Stimulated activated naive B cell treated with anti-CD40 and anti-IgM and Interleukin-4, amounts not matched to agents 10 μg/mL and 1 μg/mL and 100 μg/mL, for 72 hours (primary cell): Measurements from ENCODE around the gene STK33.
A peak's percentile ranks its signal among the peaks of the same experiment; 100 is the strongest.

Experiments used
- ATAC-seq, 2 donors: fragments of 150-1000 bp; cut with Tn5 transposase; replicated peaks; 2 replicates each; pipeline ENCODE4 v1.10.0; 2021; ENCODE audit warnings: moderate library complexity in 1 of 2
- DNase-seq: peaks from one replicate; pipeline ENCODE4 v3.0.0; 2021
- H3K27ac Mint-ChIP-seq: one replicate; pipeline ENCODE4 v1.8.0; 2022; ENCODE audit warnings: mild to moderate bottlenecking, mixed read lengths
- H3K27me3 Mint-ChIP-seq, 2 donors: one replicate each; pipeline ENCODE4 v1.8.0; 2022; ENCODE audit warnings: mixed read lengths in 2 of 2
- H3K36me3 Mint-ChIP-seq, 2 donors: one replicate each; pipeline ENCODE4 v1.8.0; 2022; ENCODE audit warnings: mixed read lengths in 2 of 2, mild to moderate bottlenecking in 1 of 2
- H3K4me1 Mint-ChIP-seq, 2 donors: one replicate each; pipeline ENCODE4 v1.8.0; 2022; ENCODE audit warnings: mixed read lengths in 2 of 2, mild to moderate bottlenecking in 1 of 2
- H3K4me3 Mint-ChIP-seq, 2 donors: one replicate each; pipeline ENCODE4 v1.8.0; 2022; ENCODE audit warnings: mild to moderate bottlenecking in 2 of 2, mixed read lengths in 2 of 2, moderate library complexity in 1 of 2
- H3K9me3 Mint-ChIP-seq, 2 donors: one replicate each; pipeline ENCODE4 v1.8.0; 2022; ENCODE audit warnings: mixed read lengths in 2 of 2, mild to moderate bottlenecking in 1 of 2

Gene STK33

DNA sequence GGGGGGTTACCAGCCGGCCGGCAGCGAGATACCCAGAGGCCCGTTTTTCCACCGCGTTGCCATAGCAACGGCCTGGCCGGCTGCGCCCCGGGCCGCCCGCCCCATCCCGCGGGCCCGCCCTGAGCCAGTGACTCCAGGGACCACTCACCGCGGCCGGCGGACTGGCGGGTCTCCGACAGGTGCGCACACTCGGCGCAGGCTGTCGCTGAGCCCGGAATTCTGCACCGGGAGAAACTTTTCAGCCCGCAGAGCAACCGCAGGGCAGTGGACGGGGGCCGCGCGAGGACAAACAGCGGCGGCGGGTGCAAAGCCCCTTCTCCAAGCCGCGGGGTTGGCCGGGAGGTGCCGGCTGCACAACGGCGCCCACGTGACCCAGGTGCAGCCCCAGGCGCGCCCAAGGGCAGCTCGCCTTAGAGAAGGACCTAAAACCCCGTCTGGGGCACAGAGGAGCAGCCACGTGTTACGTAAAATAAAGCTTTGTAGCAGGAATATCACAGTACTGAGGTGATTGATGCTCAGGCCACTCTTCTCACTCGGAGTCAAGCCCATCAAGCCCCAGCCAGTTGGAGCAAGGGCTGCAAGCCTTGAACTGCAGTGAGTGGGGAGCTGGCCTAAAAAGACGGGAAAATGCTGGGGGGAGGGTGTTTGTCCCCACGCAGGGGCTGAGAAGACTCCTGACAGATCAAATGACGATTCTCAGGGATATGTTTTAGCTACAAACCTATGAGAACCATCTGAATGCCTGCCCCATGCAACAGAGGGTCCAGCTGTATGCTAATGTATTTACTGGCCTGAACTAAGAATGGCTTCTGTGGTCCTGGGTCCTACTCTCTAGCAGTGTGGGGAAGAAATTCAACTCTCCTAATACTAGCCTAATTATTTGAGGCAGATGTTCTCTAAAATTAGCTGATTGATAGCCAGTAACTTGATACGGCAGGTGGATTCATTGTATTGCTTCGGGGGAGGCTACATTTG is at the start of gene STK33:
Gene STK33, minus strand, starts transcription at position 294 of the 975 bp plus-strand sequence. CDS start 119,323 bp downstream, outside the sequence.
- DNase-seq, result peak; percentile 75
- Mint-ChIP-seq H3K4me1 (peaks cover 8 to 28% of the 10 kb centered on the region in 2 donors), H3K36me3 (no peaks in the 10 kb centered on the region), H3K27me3 (peaks cover 0 to 4% of the 10 kb centered on the region in 2 donors), H3K9me3 (no peaks in the 10 kb centered on the region), H3K4me3 (peak within 1 kb of the TSS; percentile 91 to 92), H3K27ac (peak within 1 kb of the TSS; percentile 88)
- ATAC-seq, result peak; percentile 98 to 99

DNA sequence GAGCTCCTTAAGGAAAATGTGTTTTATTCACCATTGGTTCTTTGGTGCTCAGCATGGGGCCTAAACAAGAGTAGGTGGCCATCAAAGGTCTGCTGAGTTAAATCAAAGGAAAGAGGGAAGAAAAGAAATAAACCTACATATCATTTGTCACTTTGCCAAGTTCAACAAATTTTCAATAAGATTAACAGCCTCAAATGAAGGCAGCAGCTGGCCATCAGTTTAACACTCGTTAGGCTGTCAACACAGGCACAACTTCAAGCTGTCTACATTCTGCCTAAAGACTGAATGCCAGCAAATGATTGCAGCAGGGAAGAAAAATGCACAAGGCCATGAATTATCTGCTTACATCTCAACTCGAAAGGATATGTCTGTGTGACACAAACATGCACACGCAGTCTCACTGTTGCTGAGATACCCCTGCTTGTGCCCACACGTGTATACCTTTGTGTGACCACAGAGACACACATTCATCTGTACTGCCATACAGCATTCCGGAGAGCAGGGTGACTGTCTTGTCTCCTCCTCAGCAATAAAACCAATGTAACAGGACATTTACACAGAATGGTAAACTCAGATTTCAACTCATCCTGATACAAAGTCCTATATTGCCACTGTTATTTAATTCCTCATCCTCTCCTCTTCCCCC is 48.3 kb upstream of the STK33 start:
- peaks cover under 1 to 3% of the 10 kb centered on the region in 2 donors for H3K4me1 Mint-ChIP-seq
- H3K27ac Mint-ChIP-seq, result no peak overlapping the region
- no peak overlapping the region for H3K4me3 Mint-ChIP-seq
- ATAC-seq (no peak), DNase-seq (no peak)
- H3K27me3 Mint-ChIP-seq, result no peaks in the 10 kb centered on the region
- no peaks in the 10 kb centered on the region for H3K9me3 Mint-ChIP-seq
- peaks cover 25 to 27% of the 10 kb centered on the region in 2 donors for H3K36me3 Mint-ChIP-seq

GRCh38 chr11:8641332-8641731 is 47.3 kb upstream of the STK33 start:
- H3K9me3 Mint-ChIP-seq, result peaks cover 6 to 7% of the 10 kb centered on the region in 2 donors
- peaks cover 28 to 30% of the 10 kb centered on the region in 2 donors for H3K36me3 Mint-ChIP-seq
- no peak overlapping the region for H3K27ac Mint-ChIP-seq
- ATAC-seq, result no peak
- peaks cover 0 to 3% of the 10 kb centered on the region in 2 donors for H3K4me1 Mint-ChIP-seq
- H3K27me3 Mint-ChIP-seq, result no peaks in the 10 kb centered on the region
- DNase-seq, result no peak
- no peak overlapping the region for H3K4me3 Mint-ChIP-seq

- Mint-ChIP-seq H3K4me1 (peaks cover 0 to 3% of the 10 kb centered on the region in 2 donors), H3K36me3 (peaks cover 35 to 37% of the 10 kb centered on the region in 2 donors), H3K27ac (no peak overlapping the region), H3K9me3 (peaks cover 7% of the 10 kb centered on the region in 2 donors), H3K4me3 (no peak overlapping the region), H3K27me3 (no peaks in the 10 kb centered on the region)
- ATAC-seq (no peak), DNase-seq (no peak)
Observed at GRCh38 chr11:8640267-8640906, 46.4 kb upstream of the STK33 start.

DNA sequence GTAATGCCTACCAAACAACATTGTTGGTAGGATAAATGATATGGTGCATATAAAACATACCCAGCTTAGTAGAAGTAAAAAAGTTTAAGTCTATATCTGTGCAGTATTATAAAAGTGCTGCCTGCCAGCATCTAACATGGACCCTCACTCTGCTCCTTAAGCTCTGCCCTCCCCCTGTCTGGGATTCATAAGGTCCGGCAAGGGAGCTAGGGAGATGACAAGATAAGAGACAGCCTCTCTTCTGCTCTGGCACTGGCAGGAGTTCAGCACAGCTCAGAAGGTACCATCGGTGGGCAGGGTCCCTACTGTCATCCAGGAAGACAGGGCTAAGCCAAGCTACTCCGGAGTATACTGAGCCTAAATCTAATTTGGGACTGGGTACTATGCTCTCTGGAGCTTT is 45.6 kb upstream of the STK33 start:
- H3K27ac Mint-ChIP-seq, result no peak overlapping the region
- peaks cover 7% of the 10 kb centered on the region in 2 donors for H3K9me3 Mint-ChIP-seq
- no peak overlapping the region for H3K4me3 Mint-ChIP-seq
- H3K36me3 Mint-ChIP-seq, result peaks cover 35 to 37% of the 10 kb centered on the region in 2 donors
- ATAC-seq (no peak), DNase-seq (no peak)
- H3K27me3 Mint-ChIP-seq, result no peaks in the 10 kb centered on the region
- peaks cover 0 to 3% of the 10 kb centered on the region in 2 donors for H3K4me1 Mint-ChIP-seq

GRCh38 chr11:8638300-8638699 is 44.3 kb upstream of the STK33 start:
- no peak overlapping the region for H3K4me3 Mint-ChIP-seq
- DNase-seq, result no peak
- H3K36me3 Mint-ChIP-seq, result peaks cover 35 to 37% of the 10 kb centered on the region in 2 donors
- no peaks in the 10 kb centered on the region for H3K27me3 Mint-ChIP-seq
- peaks cover 7% of the 10 kb centered on the region in 2 donors for H3K9me3 Mint-ChIP-seq
- H3K27ac Mint-ChIP-seq, result no peak overlapping the region
- H3K4me1 Mint-ChIP-seq, result peaks cover 0 to 3% of the 10 kb centered on the region in 2 donors
- ATAC-seq, result no peak

DNA sequence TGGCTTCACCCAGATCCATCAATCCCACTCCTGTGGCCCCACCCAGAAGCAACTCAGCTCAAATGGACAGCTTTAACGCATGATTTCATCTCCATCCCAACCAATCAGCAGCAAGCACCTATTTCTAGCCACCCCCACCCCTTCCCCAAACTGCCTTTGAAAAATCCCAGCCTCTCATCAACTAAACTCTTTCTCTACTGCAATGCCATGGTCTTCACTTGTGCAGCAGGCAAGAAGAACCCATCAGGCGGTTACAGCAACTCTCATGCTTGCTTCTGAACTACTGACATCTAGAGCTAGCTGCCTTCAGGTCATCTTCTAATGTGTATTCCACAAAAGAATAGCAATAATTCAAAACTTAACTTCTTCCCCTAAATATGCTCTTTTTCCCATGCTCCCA is 42.1 kb upstream of the STK33 start:
- DNase-seq, result no peak
- ATAC-seq, result no peak
- H3K27ac Mint-ChIP-seq, result no peak overlapping the region
- H3K4me3 Mint-ChIP-seq, result no peak overlapping the region
- peaks cover 32 to 35% of the 10 kb centered on the region in 2 donors for H3K36me3 Mint-ChIP-seq
- H3K27me3 Mint-ChIP-seq, result no peaks in the 10 kb centered on the region
- H3K4me1 Mint-ChIP-seq, result peaks cover 0 to under 1% of the 10 kb centered on the region in 2 donors
- peaks cover 7% of the 10 kb centered on the region in 2 donors for H3K9me3 Mint-ChIP-seq

GRCh38 chr11:8634498-8634897 is 40.5 kb upstream of the STK33 start:
- Mint-ChIP-seq H3K4me1 (no peaks in the 10 kb centered on the region), H3K27me3 (no peaks in the 10 kb centered on the region), H3K27ac (no peak overlapping the region), H3K4me3 (no peak overlapping the region), H3K36me3 (peaks cover 32 to 34% of the 10 kb centered on the region in 2 donors), H3K9me3 (peaks cover 7% of the 10 kb centered on the region in 2 donors)
- ATAC-seq (no peak), DNase-seq (no peak)

DNA sequence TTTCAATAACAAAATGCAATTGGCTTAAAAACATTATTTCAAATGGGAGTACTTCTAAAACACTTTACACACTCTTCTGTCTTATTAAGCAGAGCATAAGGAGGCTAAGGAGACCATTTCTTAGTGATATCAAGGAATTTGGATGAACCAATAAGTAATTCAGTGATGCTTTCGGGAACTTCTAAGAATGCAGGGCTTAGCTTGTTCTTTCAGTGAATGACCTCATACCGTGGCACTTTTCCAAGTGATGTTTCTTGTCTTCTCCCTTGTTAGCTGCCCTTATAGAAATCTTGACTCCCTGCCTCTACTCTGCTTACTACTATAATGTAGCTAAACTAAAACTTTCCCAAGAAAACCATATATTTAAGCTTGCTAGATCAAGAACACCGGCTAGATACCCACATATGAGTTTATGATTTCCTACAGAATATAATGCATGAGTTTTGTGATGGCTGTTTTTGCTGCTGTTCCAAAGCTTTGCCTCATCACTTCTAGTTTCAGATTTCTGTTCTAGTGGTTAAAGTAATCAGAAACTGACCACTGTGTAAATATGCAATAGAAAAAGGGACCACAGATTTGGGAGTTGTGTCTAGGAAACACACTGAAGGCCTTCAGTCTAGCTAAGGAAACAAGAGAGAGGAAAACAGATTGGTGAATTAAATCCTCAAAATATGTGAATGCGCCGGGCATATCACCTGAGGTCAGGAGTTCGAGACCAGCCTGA is 37.5 kb upstream of the STK33 start:
- peaks cover 2 to 3% of the 10 kb centered on the region in 2 donors for H3K9me3 Mint-ChIP-seq
- no peaks in the 10 kb centered on the region for H3K27me3 Mint-ChIP-seq
- H3K4me1 Mint-ChIP-seq, result no peaks in the 10 kb centered on the region
- ATAC-seq (no peak), DNase-seq (no peak)
- peaks cover 18 to 22% of the 10 kb centered on the region in 2 donors for H3K36me3 Mint-ChIP-seq
- no peak overlapping the region for H3K4me3 Mint-ChIP-seq
- H3K27ac Mint-ChIP-seq, result no peak overlapping the region

GRCh38 chr11:8624698-8625097 is 30.7 kb upstream of the STK33 start:
- peaks cover 21 to 27% of the 10 kb centered on the region in 2 donors for H3K36me3 Mint-ChIP-seq
- no peaks in the 10 kb centered on the region for H3K4me1 Mint-ChIP-seq
- H3K4me3 Mint-ChIP-seq, result no peak overlapping the region

DNA sequence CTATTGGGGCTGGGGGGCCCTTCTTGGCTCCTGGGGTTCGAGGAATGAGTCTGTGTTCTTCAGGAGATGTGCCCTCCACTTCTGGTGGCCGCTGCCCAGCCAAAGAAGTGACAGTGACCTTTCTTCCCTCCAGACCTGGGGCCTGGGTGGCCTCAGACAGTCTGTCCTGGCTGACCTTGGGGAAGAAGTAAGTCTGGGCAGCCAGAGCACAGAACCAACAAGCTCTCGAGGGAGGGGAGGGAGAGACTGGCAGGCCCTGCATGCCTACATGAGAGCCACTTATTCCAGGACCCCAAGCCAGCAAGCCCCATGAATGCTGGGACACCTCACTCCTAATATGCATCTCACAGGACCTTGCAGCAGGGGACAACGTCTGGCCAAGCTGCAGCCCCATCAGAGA is 27.1 kb upstream of the STK33 start:
- no peak for ATAC-seq
- H3K36me3 Mint-ChIP-seq, result peaks cover 23 to 33% of the 10 kb centered on the region in 2 donors

More at GRCh38 chr11:8624698-8625097, 30.7 kb upstream of the STK33 start:
- H3K27ac Mint-ChIP-seq, result no peak overlapping the region
- no peak for ATAC-seq
- no peaks in the 10 kb centered on the region for H3K9me3 Mint-ChIP-seq
- no peaks in the 10 kb centered on the region for H3K27me3 Mint-ChIP-seq
- no peak for DNase-seq

GRCh38 chr11:8617063-8617462 is 23.0 kb upstream of the STK33 start:
- Mint-ChIP-seq H3K27me3 (no peaks in the 10 kb centered on the region), H3K36me3 (peaks cover 20 to 37% of the 10 kb centered on the region in 2 donors), H3K4me1 (no peaks in the 10 kb centered on the region), H3K4me3 (no peak overlapping the region), H3K9me3 (no peaks in the 10 kb centered on the region), H3K27ac (no peak overlapping the region)
- no peak for DNase-seq
- ATAC-seq, result no peak

More for the DNA sequence above, 27.1 kb upstream of the STK33 start:
- no peak overlapping the region for H3K4me3 Mint-ChIP-seq
- no peaks in the 10 kb centered on the region for H3K27me3 Mint-ChIP-seq
- DNase-seq, result no peak
- no peak overlapping the region for H3K27ac Mint-ChIP-seq
- no peaks in the 10 kb centered on the region for H3K9me3 Mint-ChIP-seq
- H3K4me1 Mint-ChIP-seq, result no peaks in the 10 kb centered on the region

DNA sequence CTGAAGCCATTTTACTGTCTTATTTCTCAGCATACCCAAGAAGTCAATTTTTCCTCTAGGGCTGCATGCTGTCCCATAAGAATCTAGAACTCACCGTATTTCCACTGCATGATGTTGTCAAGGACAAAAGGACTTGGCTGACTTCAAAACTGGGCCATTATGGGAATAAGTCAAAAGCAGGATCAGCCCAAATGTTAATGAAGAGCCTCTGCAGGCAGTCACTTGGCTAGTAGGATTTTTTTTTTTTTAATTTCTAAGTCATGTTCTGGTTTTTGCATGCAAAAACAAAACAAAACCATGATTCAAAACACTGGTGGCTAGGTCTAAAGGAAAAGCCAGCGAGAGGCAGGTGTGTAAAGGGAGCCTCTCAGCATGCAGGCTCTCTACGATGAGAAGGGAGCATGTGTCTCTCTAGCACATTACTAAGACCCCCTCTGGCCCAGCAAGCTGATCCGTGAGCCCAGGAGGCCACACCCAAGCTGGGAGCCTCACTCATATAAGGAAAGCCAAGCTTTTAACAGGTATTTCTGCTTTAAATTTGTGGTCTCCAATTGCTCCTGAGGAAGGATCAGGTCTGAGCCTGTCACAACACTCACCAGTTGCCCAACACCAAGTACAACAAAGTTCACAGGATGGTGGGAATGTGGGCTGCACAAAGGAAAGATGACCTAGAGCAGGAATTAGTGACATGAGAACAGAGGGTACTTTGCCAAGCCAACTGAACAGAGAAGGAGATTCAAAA is 21.4 kb upstream of the STK33 start:
- Mint-ChIP-seq H3K27ac (no peak overlapping the region), H3K4me3 (no peak overlapping the region), H3K4me1 (no peaks in the 10 kb centered on the region), H3K36me3 (peaks cover 18 to 25% of the 10 kb centered on the region in 2 donors), H3K27me3 (no peaks in the 10 kb centered on the region), H3K9me3 (no peaks in the 10 kb centered on the region)
- ATAC-seq (no peak), DNase-seq (no peak)
